GM12892 (cell line): Measurements from ENCODE around the gene FGL2.

Experiments
- POLR2A ChIP-seq: IDR thresholded peaks from 2 replicates; pipeline ENCODE4 v1.6.1; 2011; ENCODE audit warnings: low read depth, low read length, control low read depth
- TAF1 ChIP-seq: IDR thresholded peaks from 2 replicates; pipeline ENCODE4 v1.6.1; 2011; ENCODE audit warnings: low read depth, mild to moderate bottlenecking, control low read depth, low read length, borderline replicate concordance

GRCh38 chr7:77216181-77216845, 16.7 kb upstream of the FGL2 start:
- TF ChIP-seq TAF1: no peak
- TF ChIP-seq POLR2A: no peak
